A549 (cell line): ENCODE results near the gene RAP1GAP2.

ENCODE experiments used
- CEBPB ChIP-seq, 2 experiments: fragments of >200 bp in 1 of 2; sonication (Bioruptor Twin) in 1 of 2; formaldehyde crosslinking in 1 of 2; IDR thresholded peaks; 2 replicates each; pipeline ENCODE4 v1.6.1; 2012 to 2016
- CTCF ChIP-seq: fragments of >200 bp; sonication (Bioruptor Twin); formaldehyde crosslinking; IDR thresholded peaks from 3 replicates; pipeline ENCODE4 v1.5.1; 2016
- EHF ChIP-seq: fragments of 250-450 bp; sonication (Bioruptor Pico); IDR thresholded peaks from 2 replicates; pipeline ENCODE4 v1.5.0; 2020; ENCODE audit warnings: mild to moderate bottlenecking
- POLR2A ChIP-seq: IDR thresholded peaks from 2 replicates; pipeline ENCODE4 v1.6.1; 2012; ENCODE audit warnings: mild to moderate bottlenecking, low read length
- USF2 ChIP-seq: fragments of 450-650 bp; IDR thresholded peaks from 2 replicates; pipeline ENCODE4 v1.6.1; 2014; ENCODE audit warnings: antibody characterized with exemption
- TF ChIP-seq, protein P1 (sequence below): fragments of 200-600 bp; sonication (generic); IDR thresholded peaks from 2 replicates; pipeline ENCODE4 v1.6.1; 2016; ENCODE audit warnings: antibody characterized with exemption, mild to moderate bottlenecking, moderate library complexity

GRCh38 chr17:2875608-2876007, 79.4 kb downstream of the RAP1GAP2 start:
- TF ChIP-seq CTCF (no peak), POLR2A (no peak), EHF (CRISPR knock-in tag) (no peak), CEBPB (IDR thresholded peaks at IDR 0.05) (no peak), USF2 (no peak)
- TF ChIP-seq, protein P1, sequence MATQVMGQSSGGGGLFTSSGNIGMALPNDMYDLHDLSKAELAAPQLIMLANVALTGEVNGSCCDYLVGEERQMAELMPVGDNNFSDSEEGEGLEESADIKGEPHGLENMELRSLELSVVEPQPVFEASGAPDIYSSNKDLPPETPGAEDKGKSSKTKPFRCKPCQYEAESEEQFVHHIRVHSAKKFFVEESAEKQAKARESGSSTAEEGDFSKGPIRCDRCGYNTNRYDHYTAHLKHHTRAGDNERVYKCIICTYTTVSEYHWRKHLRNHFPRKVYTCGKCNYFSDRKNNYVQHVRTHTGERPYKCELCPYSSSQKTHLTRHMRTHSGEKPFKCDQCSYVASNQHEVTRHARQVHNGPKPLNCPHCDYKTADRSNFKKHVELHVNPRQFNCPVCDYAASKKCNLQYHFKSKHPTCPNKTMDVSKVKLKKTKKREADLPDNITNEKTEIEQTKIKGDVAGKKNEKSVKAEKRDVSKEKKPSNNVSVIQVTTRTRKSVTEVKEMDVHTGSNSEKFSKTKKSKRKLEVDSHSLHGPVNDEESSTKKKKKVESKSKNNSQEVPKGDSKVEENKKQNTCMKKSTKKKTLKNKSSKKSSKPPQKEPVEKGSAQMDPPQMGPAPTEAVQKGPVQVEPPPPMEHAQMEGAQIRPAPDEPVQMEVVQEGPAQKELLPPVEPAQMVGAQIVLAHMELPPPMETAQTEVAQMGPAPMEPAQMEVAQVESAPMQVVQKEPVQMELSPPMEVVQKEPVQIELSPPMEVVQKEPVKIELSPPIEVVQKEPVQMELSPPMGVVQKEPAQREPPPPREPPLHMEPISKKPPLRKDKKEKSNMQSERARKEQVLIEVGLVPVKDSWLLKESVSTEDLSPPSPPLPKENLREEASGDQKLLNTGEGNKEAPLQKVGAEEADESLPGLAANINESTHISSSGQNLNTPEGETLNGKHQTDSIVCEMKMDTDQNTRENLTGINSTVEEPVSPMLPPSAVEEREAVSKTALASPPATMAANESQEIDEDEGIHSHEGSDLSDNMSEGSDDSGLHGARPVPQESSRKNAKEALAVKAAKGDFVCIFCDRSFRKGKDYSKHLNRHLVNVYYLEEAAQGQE = no peak
